Stomach (tissue), 9 donors: Measurements from ENCODE around the gene ANKRD44. TPM values are rescaled to one million over a fixed set of nuclear protein-coding genes. Genes with fewer than 3 reads are reported as not detected.

Source experiments
- DNase-seq, 2 donors: peaks; one replicate each; pipeline versions ENCODE4 v3.0.0 to v3.0.0-alpha.2; 2013 to 2019
- H3K27ac ChIP-seq, 5 donors: fragments of 200-600 bp in 4 of 5; sonication (generic) in 4 of 5; one replicate each; pipeline ENCODE4 v1.5.1; 2013 to 2019; ENCODE audit warnings: mild to moderate bottlenecking in 1 of 5, moderate library complexity in 1 of 5
- H3K27me3 ChIP-seq, 3 donors: fragments of 200-600 bp; sonication (generic); one replicate each; pipeline ENCODE4 v1.5.1; 2017 to 2019; ENCODE audit warnings: mixed run types in 1 of 3
- H3K36me3 ChIP-seq, 4 donors: fragments of 200-600 bp; sonication (generic); 1 replicate in 3 of 4; 2 replicates in 1 of 4; pipeline ENCODE4 v1.5.1; 2016 to 2019
- H3K4me1 ChIP-seq, 4 donors: fragments of 200-600 bp; sonication (generic); one replicate each; pipeline ENCODE4 v1.5.1; 2016 to 2019
- H3K4me3 ChIP-seq, 4 donors: fragments of 200-600 bp; sonication (generic) in 3 of 4; one replicate each; pipeline ENCODE4 v1.5.1; 2016 to 2019; ENCODE audit warnings: mild to moderate bottlenecking in 1 of 4
- H3K9me3 ChIP-seq, 4 donors: fragments of 200-600 bp; sonication (generic); one replicate each; pipeline ENCODE4 v1.5.1; 2016 to 2019
- CTCF ChIP-seq, 7 experiments: fragments of 450-650 bp in 4 of 7; fragments of 200-600 bp in 3 of 7; sonication (generic) in 3 of 7; IDR thresholded peaks; one replicate each; pipeline ENCODE4 v1.5.1; 2016 to 2019; ENCODE audit warnings: antibody characterized with exemption in 7 of 7, control low read depth in 2 of 7, mild to moderate bottlenecking in 1 of 7
- EP300 ChIP-seq: sonication (generic); formaldehyde crosslinking; IDR thresholded peaks from one replicate; pipeline ENCODE4 v1.6.1; 2017; ENCODE audit warnings: antibody characterized with exemption
- POLR2A ChIP-seq, 4 donors: fragments of 450-650 bp; IDR thresholded peaks; one replicate each; pipeline ENCODE4 v1.6.1; 2016; ENCODE audit warnings: antibody characterized with exemption in 4 of 4, control low read depth in 2 of 4, mild to moderate bottlenecking in 1 of 4, moderate library complexity in 1 of 4
- POLR2AphosphoS5 ChIP-seq, 3 donors: sonication (generic); formaldehyde crosslinking; IDR thresholded peaks; one replicate each; pipeline ENCODE4 v1.6.1; 2016; ENCODE audit warnings: antibody characterized with exemption in 3 of 3
- WGBS, 5 donors: extraction: QIAGEN DNeasy Blood & Tissue Kit in 3 of 5; methylation state at CpG; one replicate each; pipeline versions ENCODE4 v1.1.5 to v1.1.7; 2013 to 2018; 5-methylcytosine and 5-hydroxymethylcytosine counted together
- intact Hi-C: fragments of 100-400 bp; cut with DNase I; formaldehyde crosslinking; loops from one replicate; pipeline ENCODE4 v1.15.1; 2023; ENCODE audit warnings: low total_unique reads
- polyA plus RNA-seq, 3 donors: library from polyadenylated mRNA; stranded (reverse); fragments of 200-250 nt; gene quantifications; one replicate each; pipeline ENCODE4 v1.2.3, GENCODE V29; 2013
- total RNA-seq, 5 donors: library from RNA; depleted of rRNA; stranded (reverse); fragments of >200 nt; gene quantifications; one replicate each; pipeline versions ENCODE4 v1.1.0 to v1.2.3, GENCODE V29; 2014 to 2016
- donor health status: healthy with polysubstance abuse.
- donor health status: Bipolar disorder and iron deficiency.
- donor health status: healthy.

The ANKRD44 gene
- total and polyA plus RNA-seq, 8 donors, result 1.2 to 58.4 (median 7.0) TPM

- intact Hi-C loops, result no loop called here
- H3K4me1 ChIP-seq, result peaks cover 0 to 71% (median 21%) of the 10 kb centered on the region in 4 donors
- no peaks in the 10 kb centered on the region for H3K9me3 ChIP-seq
- DNase-seq, result no peak
- no peak overlapping the region for H3K4me3 ChIP-seq
- H3K27ac ChIP-seq, result no peak overlapping the region
- no peaks in the 10 kb centered on the region for H3K36me3 ChIP-seq
- 81 to 85% (median 82%) methylated on average over 8 of the region's 8 CpGs for WGBS, 5 donors
- no peaks in the 10 kb centered on the region for H3K27me3 ChIP-seq
- TF ChIP-seq POLR2AphosphoS5 (IDR thresholded peaks at IDR 0.05) (no peak), POLR2A (IDR thresholded peaks at IDR 0.05) (no peak)
Measured at GRCh38 chr2:197237291-197238042, 73.1 kb downstream of the ANKRD44 start.

- Histone ChIP-seq H3K27ac (no peak overlapping the region), H3K4me1 (peaks cover 0 to 69% (median 21%) of the 10 kb centered on the region in 4 donors), H3K9me3 (no peaks in the 10 kb centered on the region), H3K36me3 (no peaks in the 10 kb centered on the region), H3K4me3 (no peak overlapping the region), H3K27me3 (no peaks in the 10 kb centered on the region)
- DNase-seq, result no peak
- WGBS, 5 donors, result 75 to 91% (median 86%) methylated on average over 7 of the region's 7 CpGs
- TF ChIP-seq CTCF (IDR thresholded peaks at IDR 0.05) (no peak), POLR2AphosphoS5 (IDR thresholded peaks at IDR 0.05) (no peak), POLR2A (IDR thresholded peaks at IDR 0.05) (no peak), EP300 (no peak)
- intact Hi-C loops, result no loop called here
Measured at GRCh38 chr2:197236816-197237215, 73.8 kb downstream of the ANKRD44 start.

- Histone ChIP-seq H3K27ac (no peak overlapping the region), H3K36me3 (no peaks in the 10 kb centered on the region), H3K4me3 (no peak overlapping the region), H3K27me3 (no peaks in the 10 kb centered on the region), H3K4me1 (peaks cover 0 to 63% (median 20%) of the 10 kb centered on the region in 4 donors), H3K9me3 (no peaks in the 10 kb centered on the region)
- 91 to 98% (median 93%) methylated on average over 2 of the region's 2 CpGs for WGBS, 5 donors
- intact Hi-C loops, result no loop called here
- TF ChIP-seq POLR2AphosphoS5 (IDR thresholded peaks at IDR 0.05) (no peak), EP300 (no peak), POLR2A (IDR thresholded peaks at IDR 0.05) (no peak), CTCF (IDR thresholded peaks at IDR 0.05) (no peak)
- DNase-seq, result no peak
Measured at GRCh38 chr2:197236159-197236558, 74.4 kb downstream of the ANKRD44 start.

GRCh38 chr2:197235711-197236110 lies 74.9 kb downstream of the ANKRD44 start:
- DNase-seq, result no peak
- intact Hi-C loops, result no loop called here
- Histone ChIP-seq H3K4me3 (no peak overlapping the region), H3K9me3 (no peaks in the 10 kb centered on the region), H3K27ac (no peak overlapping the region), H3K36me3 (no peaks in the 10 kb centered on the region), H3K27me3 (no peaks in the 10 kb centered on the region), H3K4me1 (peaks cover 0 to 60% (median 18%) of the 10 kb centered on the region in 4 donors)
- no peak for TF ChIP-seq POLR2AphosphoS5 (IDR thresholded peaks at IDR 0.05)
- TF ChIP-seq POLR2A (IDR thresholded peaks at IDR 0.05), result no peak
- no peak for TF ChIP-seq EP300
- TF ChIP-seq CTCF (IDR thresholded peaks at IDR 0.05), result no peak
- 75 to 90% (median 89%) methylated on average over 3 of the region's 3 CpGs for WGBS, 5 donors

- DNase-seq, result no peak
- Histone ChIP-seq H3K4me1 (peaks cover 0 to 60% (median 17%) of the 10 kb centered on the region in 4 donors), H3K4me3 (no peak overlapping the region), H3K9me3 (no peaks in the 10 kb centered on the region), H3K27ac (no peak overlapping the region), H3K27me3 (no peaks in the 10 kb centered on the region), H3K36me3 (no peaks in the 10 kb centered on the region)
- 84 to 96% (median 90%) methylated on average over 4 of the region's 4 CpGs for WGBS, 5 donors
- TF ChIP-seq CTCF (IDR thresholded peaks at IDR 0.05) (no peak), EP300 (no peak), POLR2A (IDR thresholded peaks at IDR 0.05) (no peak), POLR2AphosphoS5 (IDR thresholded peaks at IDR 0.05) (no peak)
- intact Hi-C loops, result no loop called here
Measured at GRCh38 chr2:197234671-197235191, 75.8 kb downstream of the ANKRD44 start.
